GM11168 (cell line): ENCODE results near the gene BRMS1L.
"Not testable (repeated sequence)": the region's sequence is repeated elsewhere in the genome, so short reads cannot be mapped to it uniquely, and the experiment has no call there.

Experiments used
- in situ Hi-C: fragments of 300-500 bp; cut with MboI; formaldehyde crosslinking; loops from one replicate; pipeline ENCODE4 v1.12.0; 2022; ENCODE audit warnings: low sequenced_read_pairs; ENCODE audit not compliant: unreplicated experiment

Gene BRMS1L

GRCh38 chr14:35821564-35822411 lies 4.3 kb upstream of the BRMS1L start:
- in situ Hi-C loops: no loop called here

- in situ Hi-C loops: no loop called here
These were observed 3.6 kb upstream of the BRMS1L start for GRCh38 chr14:35822501-35822900.

GRCh38 chr14:35824446-35825165 lies 1.5 kb upstream of the BRMS1L start:
- in situ Hi-C loops: not testable (repeated sequence)

- in situ Hi-C loops: no loop called here
These were observed 245 bp upstream of the BRMS1L start for GRCh38 chr14:35825968-35826217.

- in situ Hi-C loops: no loop called here
These were observed 846 bp downstream of the BRMS1L start for GRCh38 chr14:35826952-35827416.

GRCh38 chr14:35827678-35828472 lies 1.7 kb downstream of the BRMS1L start:
- in situ Hi-C loops: no loop called here

DNA sequence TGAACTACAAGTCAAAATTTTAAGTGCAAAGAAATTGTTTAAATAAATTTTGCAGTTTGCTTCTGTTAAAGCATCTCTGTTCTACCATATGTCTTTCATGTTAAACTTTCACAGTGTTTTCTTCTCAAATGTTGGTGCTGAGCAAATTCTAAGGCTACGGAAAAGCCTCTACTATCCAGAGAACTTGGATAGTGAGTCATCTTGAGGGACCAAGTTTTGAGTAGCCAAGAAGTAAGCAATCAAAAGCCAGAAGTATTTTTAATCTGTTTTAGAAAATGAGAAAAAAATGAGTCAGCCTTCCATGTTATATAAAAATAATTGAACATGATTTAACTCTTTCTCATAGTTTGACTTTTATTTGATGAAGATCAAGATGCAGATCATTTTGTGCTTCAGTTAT lies 3.3 kb downstream of the BRMS1L start:
- in situ Hi-C loops: no loop called here

- in situ Hi-C loops: no loop called here
These were observed 9.3 kb downstream of the BRMS1L start for GRCh38 chr14:35835208-35835982.

DNA sequence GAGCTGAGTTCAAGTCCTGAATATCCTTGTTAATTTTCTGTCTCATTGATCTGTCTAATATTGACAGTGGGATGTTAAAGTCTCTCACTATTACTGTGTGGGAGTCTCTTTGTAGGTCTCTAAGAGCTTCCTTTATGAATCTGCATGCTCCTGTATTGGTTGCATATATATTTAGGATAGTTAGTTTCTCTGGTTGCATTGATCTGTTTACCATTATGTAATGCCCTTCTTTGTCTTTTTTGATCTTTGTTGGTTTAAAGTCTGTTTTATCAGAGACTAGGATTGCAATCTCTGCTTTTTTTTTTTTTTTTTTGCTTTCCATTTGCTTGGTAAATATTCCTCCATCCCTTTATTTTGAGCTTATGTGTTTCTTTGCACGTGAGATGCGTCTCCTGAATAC lies 15.6 kb downstream of the BRMS1L start:
- in situ Hi-C loops: not testable (repeated sequence)

- in situ Hi-C loops: not testable (repeated sequence)
These were observed 16.1 kb downstream of the BRMS1L start for GRCh38 chr14:35842245-35842644.

GRCh38 chr14:35844494-35844893 lies 18.4 kb downstream of the BRMS1L start:
- in situ Hi-C loops: no loop called here

DNA sequence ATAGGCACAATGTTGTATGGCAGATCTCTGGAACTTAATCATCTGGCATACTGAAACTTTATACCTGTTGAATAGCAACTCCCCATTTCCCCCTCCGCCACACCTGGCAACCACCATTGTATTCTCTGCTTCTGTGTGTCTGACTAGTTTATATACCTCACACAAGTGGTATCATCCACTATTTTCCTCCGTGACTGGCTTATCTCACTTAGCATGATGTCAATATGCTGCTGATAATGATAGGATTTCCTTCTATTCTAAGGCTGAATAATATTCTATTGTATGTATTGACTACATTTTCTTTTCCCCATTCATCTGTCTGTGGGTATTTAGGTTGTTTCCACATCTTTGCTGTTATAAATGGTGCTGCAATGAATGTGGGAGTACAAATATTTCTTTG lies 21.5 kb downstream of the BRMS1L start:
- in situ Hi-C loops: no loop called here

DNA sequence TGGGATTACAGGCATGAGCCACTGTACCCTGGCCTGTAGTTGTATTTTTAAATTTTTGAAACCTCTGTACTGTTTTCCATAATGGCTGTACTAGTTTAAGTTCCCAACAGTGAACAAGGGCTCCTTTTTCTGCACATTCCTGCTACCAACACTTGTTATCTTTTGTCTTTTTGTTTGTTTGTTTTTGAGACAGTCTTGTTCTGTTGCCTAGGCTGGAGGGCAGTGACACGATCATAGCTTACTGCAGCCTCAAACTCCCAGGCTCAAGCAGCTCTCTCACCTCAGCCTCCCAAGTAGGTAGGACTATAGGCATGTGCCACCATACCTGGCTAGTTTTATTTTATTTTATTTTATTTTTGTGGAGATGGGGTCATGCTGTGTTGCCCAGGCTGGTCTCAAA lies 23.0 kb downstream of the BRMS1L start:
- in situ Hi-C loops: no loop called here

DNA sequence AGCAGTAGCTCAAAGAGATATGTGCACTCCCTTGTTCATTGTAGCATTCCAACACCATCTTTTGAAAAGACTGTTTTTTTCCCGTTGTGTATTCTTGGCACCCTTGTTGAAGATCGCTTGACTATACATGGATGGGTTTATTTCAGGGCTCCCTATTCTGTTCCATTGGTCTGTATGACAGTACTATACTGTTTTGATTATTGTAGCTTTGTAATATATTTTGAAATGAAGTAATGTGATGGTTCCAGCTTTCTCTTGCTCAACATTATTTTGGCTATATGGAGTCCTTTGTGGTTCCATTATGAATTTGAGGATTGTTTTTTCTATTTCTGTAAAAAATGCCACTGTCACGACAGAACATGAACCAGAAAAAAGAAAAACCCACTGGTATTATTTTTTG lies 25.7 kb downstream of the BRMS1L start:
- in situ Hi-C loops: no loop called here

GRCh38 chr14:35853225-35853624 lies 27.1 kb downstream of the BRMS1L start:
- in situ Hi-C loops: no loop called here

DNA sequence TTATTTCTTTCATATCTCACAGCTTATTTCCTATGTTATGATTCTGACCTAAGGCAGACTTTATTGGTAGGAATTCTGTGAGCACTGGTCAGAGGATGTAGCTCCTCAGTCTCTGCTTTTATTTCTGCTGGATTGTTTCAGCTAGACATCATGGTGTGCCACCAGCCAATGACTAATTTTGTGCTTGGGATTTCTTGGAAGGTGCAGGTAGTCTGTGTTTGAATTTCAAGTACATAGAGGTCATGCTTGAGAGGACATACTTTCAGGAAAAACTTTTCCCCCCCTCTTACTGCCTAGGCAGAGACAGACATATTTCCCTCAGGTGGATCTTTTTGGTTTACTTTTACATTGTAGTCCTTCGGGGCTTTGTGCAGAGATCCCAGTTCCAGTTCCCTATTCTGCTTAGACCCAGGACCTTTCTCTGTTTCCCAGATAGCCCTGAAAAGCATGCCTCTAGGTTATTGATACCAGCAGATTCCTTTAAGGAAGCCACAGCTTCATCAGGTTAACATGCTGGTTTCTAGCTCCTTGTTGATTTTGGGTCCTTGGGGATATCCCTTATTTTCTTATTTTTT lies 28.6 kb downstream of the BRMS1L start:
- in situ Hi-C loops: no loop called here

DNA sequence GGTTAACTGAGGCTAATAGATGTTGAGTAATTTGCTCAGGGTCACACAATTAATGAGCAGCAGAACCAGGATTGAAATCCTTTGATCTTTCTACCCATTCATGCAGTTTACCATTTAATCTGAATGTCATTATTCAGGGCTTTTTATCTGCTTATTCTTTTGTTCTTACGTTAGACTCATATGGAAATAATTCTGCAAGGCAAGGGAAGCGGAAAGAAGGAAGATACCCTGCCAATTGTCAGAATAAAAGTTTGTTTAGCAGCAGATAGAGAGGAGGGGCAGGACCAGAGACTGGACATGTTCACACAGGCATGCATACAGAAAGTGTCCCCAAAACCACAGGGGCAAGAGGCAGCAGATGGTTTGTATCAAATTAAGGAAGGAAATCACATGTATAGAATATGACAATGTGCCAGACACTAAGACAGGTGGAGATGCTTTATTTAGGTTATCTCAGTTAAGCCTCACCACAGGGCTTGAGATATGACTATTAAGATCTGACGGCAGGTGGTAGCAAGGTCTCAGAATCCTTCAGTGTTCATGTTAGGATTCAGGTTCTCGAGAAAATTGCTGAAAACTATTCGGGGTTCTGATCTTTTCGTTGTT lies 29.8 kb downstream of the BRMS1L start:
- in situ Hi-C loops: no loop called here

- in situ Hi-C loops: no loop called here
These were observed 32.5 kb downstream of the BRMS1L start for GRCh38 chr14:35858521-35859209.
